ENCODE results near the gene RIC1. TPM values are rescaled to one million over a fixed set of nuclear protein-coding genes. Genes with fewer than 3 reads are reported as not detected.

Gene RIC1
- polyA plus RNA-seq, 3 donors = 13.4 to 36.4 (median 16.3) TPM

GRCh38 chr9:5630081-5630507, 1.2 kb downstream of the RIC1 start:
- Mint-ChIP-seq H3K9me3 (peaks cover 0 to 12% (median 2%) of the 10 kb centered on the region in 7 donors), H3K27me3 (ENCODE audit: low read depth in 3 of 3) (no peaks in the 10 kb centered on the region), H3K4me1 (peaks cover 66% of the 10 kb centered on the region), H3K36me3 (peaks cover 3 to 12% of the 10 kb centered on the region in 2 donors), H3K4me3 (peak overlapping the region; percentile 96 to 100), H3K27ac (peak overlapping the region; percentile 93 to 98 (median 96))
- H2AFZ ChIP-seq (ENCODE audit: insufficient read depth, low read depth, low read length, poor library complexity, severe bottlenecking) = peak overlapping the region; percentile 83
- H3K9me3 ChIP-seq (replicated peaks in 1 of 2; ENCODE audit: control insufficient read depth in 1 of 2, insufficient read depth in 1 of 2, low read length in 2 of 2) = peaks cover 0 to 3% of the 10 kb centered on the region in 2 donors
- DNase-seq = peak in 1 of 3 donors; percentile 29
- peaks cover 38 to 62% of the 10 kb centered on the region in 2 donors for H3K4me1 ChIP-seq (ENCODE audit: control insufficient read depth in 1 of 2, insufficient read depth in 2 of 2, low read length in 2 of 2)
- TF ChIP-seq CTCF (IDR thresholded peaks at IDR 0.05) = no peak
- peaks cover 61% of the 10 kb centered on the region for H4K20me1 ChIP-seq (ENCODE audit: insufficient read depth, low read length)
- H3K36me3 ChIP-seq (replicated peaks in 1 of 2; ENCODE audit: control insufficient read depth in 1 of 2, insufficient read depth in 2 of 2, low read length in 2 of 2) = no peaks in the 10 kb centered on the region
- peak overlapping the region; percentile 70 to 100 (median 92) for H3K4me3 ChIP-seq (replicated peaks in 1 of 3; ENCODE audit: low read depth in 2 of 3, low read length in 3 of 3)
- H3K9ac ChIP-seq (ENCODE audit: insufficient read depth, low read length, poor library complexity, severe bottlenecking) = peak overlapping the region; percentile 96
- WGBS (ENCODE audit: insufficient coverage) = no CpG with 5 or more reads among the region's 6 CpGs
- H3K79me2 ChIP-seq (ENCODE audit: insufficient read depth, low read length) = peaks cover 73% of the 10 kb centered on the region
- H3K4me2 ChIP-seq (replicated peaks; ENCODE audit: extremely low read depth, low read length, poor library complexity, severe bottlenecking) = peak overlapping the region; percentile 97
- no peaks in the 10 kb centered on the region for H3K27me3 ChIP-seq (ENCODE audit: control insufficient read depth in 2 of 2, insufficient read depth in 2 of 2, low read length in 2 of 2)
- H3K27ac ChIP-seq (ENCODE audit: low read depth in 1 of 2, low read length in 2 of 2) = peak overlapping the region in 1 of 2 donors; percentile 97
- intact Hi-C loops (cut with micrococcal nuclease) = loop anchor here in 1 of 2 donors (2.0 to 10.0 kb wide), 2 partner anchors 43 to 835 kb away; partner anchors contain the start of gene RCL1

- TF ChIP-seq CTCF (IDR thresholded peaks at IDR 0.05) = no peak
- H3K36me3 Mint-ChIP-seq = peaks cover 9 to 14% of the 10 kb centered on the region in 2 donors
- H3K27me3 ChIP-seq (ENCODE audit: control insufficient read depth in 2 of 2, insufficient read depth in 2 of 2, low read length in 2 of 2) = no peaks in the 10 kb centered on the region
- peak overlapping the region in 1 of 7 donors; percentile 50 for H3K27ac Mint-ChIP-seq
- peaks cover 29 to 53% of the 10 kb centered on the region in 2 donors for H3K4me1 ChIP-seq (ENCODE audit: control insufficient read depth in 1 of 2, insufficient read depth in 2 of 2, low read length in 2 of 2)
- peak overlapping the region in 1 of 2 donors; percentile 51 for H3K4me3 Mint-ChIP-seq
- no peak for DNase-seq
- H3K36me3 ChIP-seq (replicated peaks in 1 of 2; ENCODE audit: control insufficient read depth in 1 of 2, insufficient read depth in 2 of 2, low read length in 2 of 2) = no peaks in the 10 kb centered on the region
- no peak overlapping the region for H2AFZ ChIP-seq (ENCODE audit: insufficient read depth, low read depth, low read length, poor library complexity, severe bottlenecking)
- no CpG with 5 or more reads among the region's 1 CpG for WGBS (ENCODE audit: insufficient coverage)
- H3K27me3 Mint-ChIP-seq (ENCODE audit: low read depth in 3 of 3) = no peaks in the 10 kb centered on the region
- peaks cover 5 to 16% (median 9%) of the 10 kb centered on the region in 7 donors for H3K9me3 Mint-ChIP-seq
- H3K9me3 ChIP-seq (replicated peaks in 1 of 2; ENCODE audit: control insufficient read depth in 1 of 2, insufficient read depth in 1 of 2, low read length in 2 of 2) = peaks cover 7% of the 10 kb centered on the region in 2 donors
- H3K27ac ChIP-seq (ENCODE audit: low read depth in 1 of 2, low read length in 2 of 2) = no peak overlapping the region
- H3K9ac ChIP-seq (ENCODE audit: insufficient read depth, low read length, poor library complexity, severe bottlenecking) = peak overlapping the region; percentile 96
- intact Hi-C loops (cut with micrococcal nuclease) = loop anchor here in 1 of 2 donors (2.0 to 10.0 kb wide), 2 partner anchors 42 to 836 kb away; partner anchors contain the start of gene RCL1
- H3K4me1 Mint-ChIP-seq = peaks cover 56% of the 10 kb centered on the region
- H4K20me1 ChIP-seq (ENCODE audit: insufficient read depth, low read length) = peaks cover 70% of the 10 kb centered on the region
- peak overlapping the region; percentile 97 for H3K4me2 ChIP-seq (replicated peaks; ENCODE audit: extremely low read depth, low read length, poor library complexity, severe bottlenecking)
- peaks cover 78% of the 10 kb centered on the region for H3K79me2 ChIP-seq (ENCODE audit: insufficient read depth, low read length)
- peak overlapping the region in 1 of 3 experiments; percentile 100 for H3K4me3 ChIP-seq (replicated peaks in 1 of 3; ENCODE audit: low read depth in 2 of 3, low read length in 3 of 3)
Observed at GRCh38 chr9:5631026-5631425, 2.1 kb downstream of the RIC1 start.
